PC-9 (cell line): ENCODE measurements around the gene JAGN1.

Experiments used
- EZH2 ChIP-seq: fragments of 200-600 bp; sonication (generic); IDR thresholded peaks from 2 replicates; pipeline ENCODE4 v1.8.0; 2017; ENCODE audit warnings: antibody characterized with exemption, low read depth
- TF ChIP-seq, protein P1 (sequence below): fragments of 200-600 bp; sonication (generic); conservative IDR thresholded peaks from 2 replicates; pipeline ENCODE4 v1.6.1; 2017; ENCODE audit warnings: mixed run types, antibody characterized with exemption, mild to moderate bottlenecking, moderate library complexity

DNA sequence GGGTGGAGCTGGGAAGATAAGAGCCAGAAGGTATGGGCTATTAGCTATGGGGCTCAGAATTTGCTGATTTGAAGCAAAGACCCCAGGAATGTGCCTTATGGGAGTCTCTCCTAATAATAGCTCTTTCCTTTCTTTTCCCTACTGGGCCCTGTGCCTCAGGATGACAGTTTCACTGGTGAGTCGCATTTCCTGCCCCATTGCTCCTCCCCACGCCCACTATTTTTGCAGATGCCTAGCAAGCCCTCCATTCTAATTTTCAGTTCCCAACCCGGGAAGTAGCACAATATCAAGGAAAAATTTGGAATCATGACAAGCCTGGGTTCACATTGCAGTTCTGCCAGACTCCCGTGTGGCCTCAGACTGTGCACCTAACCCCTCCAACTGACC lies 12.8 kb downstream of the JAGN1 start:
- TF ChIP-seq, protein P1, sequence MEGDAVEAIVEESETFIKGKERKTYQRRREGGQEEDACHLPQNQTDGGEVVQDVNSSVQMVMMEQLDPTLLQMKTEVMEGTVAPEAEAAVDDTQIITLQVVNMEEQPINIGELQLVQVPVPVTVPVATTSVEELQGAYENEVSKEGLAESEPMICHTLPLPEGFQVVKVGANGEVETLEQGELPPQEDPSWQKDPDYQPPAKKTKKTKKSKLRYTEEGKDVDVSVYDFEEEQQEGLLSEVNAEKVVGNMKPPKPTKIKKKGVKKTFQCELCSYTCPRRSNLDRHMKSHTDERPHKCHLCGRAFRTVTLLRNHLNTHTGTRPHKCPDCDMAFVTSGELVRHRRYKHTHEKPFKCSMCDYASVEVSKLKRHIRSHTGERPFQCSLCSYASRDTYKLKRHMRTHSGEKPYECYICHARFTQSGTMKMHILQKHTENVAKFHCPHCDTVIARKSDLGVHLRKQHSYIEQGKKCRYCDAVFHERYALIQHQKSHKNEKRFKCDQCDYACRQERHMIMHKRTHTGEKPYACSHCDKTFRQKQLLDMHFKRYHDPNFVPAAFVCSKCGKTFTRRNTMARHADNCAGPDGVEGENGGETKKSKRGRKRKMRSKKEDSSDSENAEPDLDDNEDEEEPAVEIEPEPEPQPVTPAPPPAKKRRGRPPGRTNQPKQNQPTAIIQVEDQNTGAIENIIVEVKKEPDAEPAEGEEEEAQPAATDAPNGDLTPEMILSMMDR: no peak
- no peak for TF ChIP-seq EZH2
